Esophagus muscularis mucosa (tissue), 4 donors: ENCODE results near the gene PLD3. TPM values are rescaled to one million over a fixed set of nuclear protein-coding genes. Genes with fewer than 3 reads are reported as not detected.

Experiments used
- DNase-seq: peaks from one replicate; pipeline ENCODE4 v3.0.0-alpha.2; 2017; ENCODE audit errors: extremely low spot score
- H3K27ac ChIP-seq, 4 donors: fragments of 200-600 bp; sonication (generic); replicated peaks in 1 of 4; 1 replicate in 3 of 4; 2 replicates in 1 of 4; pipeline ENCODE4 v1.5.1; 2016 to 2019; ENCODE audit warnings: mild to moderate bottlenecking in 1 of 4
- H3K27me3 ChIP-seq, 4 donors: fragments of 200-600 bp; sonication (generic); one replicate each; pipeline versions ENCODE4 v1.5.1 to v1.6.0; 2016 to 2019
- H3K36me3 ChIP-seq, 4 donors: fragments of 200-600 bp; sonication (generic); one replicate each; pipeline ENCODE4 v1.5.1; 2016 to 2019
- H3K4me1 ChIP-seq, 4 donors: fragments of 200-600 bp; sonication (generic); one replicate each; pipeline ENCODE4 v1.5.1; 2016 to 2019
- H3K4me3 ChIP-seq, 4 donors: fragments of 200-600 bp; sonication (generic); 1 replicate in 2 of 4; 2 replicates in 2 of 4; pipeline ENCODE4 v1.5.1; 2016 to 2019; ENCODE audit warnings: mild to moderate bottlenecking in 4 of 4, moderate library complexity in 1 of 4
- H3K9me3 ChIP-seq, 4 donors: fragments of 200-600 bp; sonication (generic); 1 replicate in 3 of 4; 2 replicates in 1 of 4; pipeline ENCODE4 v1.5.1; 2016 to 2019
- CTCF ChIP-seq, 3 experiments: fragments of 200-600 bp in 2 of 3; fragments of 450-650 bp in 1 of 3; sonication (generic) in 2 of 3; IDR thresholded peaks; one replicate each; pipeline ENCODE4 v1.5.1; 2017 to 2019; ENCODE audit warnings: antibody characterized with exemption in 3 of 3, mild to moderate bottlenecking in 2 of 3, moderate library complexity in 1 of 3
- EP300 ChIP-seq: sonication (generic); formaldehyde crosslinking; IDR thresholded peaks from one replicate; pipeline ENCODE4 v1.6.1; 2017; ENCODE audit warnings: antibody characterized with exemption
- POLR2A ChIP-seq: fragments of 450-650 bp; IDR thresholded peaks from one replicate; pipeline ENCODE4 v1.6.1; 2017; ENCODE audit warnings: antibody characterized with exemption, moderate library complexity, mild to moderate bottlenecking, low read depth
- POLR2AphosphoS5 ChIP-seq, 2 donors: sonication (generic); formaldehyde crosslinking; IDR thresholded peaks; one replicate each; pipeline ENCODE4 v1.6.1; 2017; ENCODE audit warnings: antibody characterized with exemption in 2 of 2
- WGBS: methylation state at CpG from one replicate; pipeline ENCODE4 v1.1.5; 2018; 5-methylcytosine and 5-hydroxymethylcytosine counted together
- intact Hi-C: fragments of 100-400 bp; cut with DNase I; formaldehyde crosslinking; loops from one replicate; pipeline ENCODE4 v1.15.1; 2023
- total RNA-seq, 4 donors: library from RNA; depleted of rRNA; stranded (reverse); fragments of >200 nt; gene quantifications; one replicate each; pipeline versions ENCODE4 v1.1.0 to v1.2.1, GENCODE V29; 2016

The PLD3 gene
- total RNA-seq, 4 donors from 2014 or later: 206 to 280 (median 223) TPM

GRCh38 chr19:40376286-40376862, 27.9 kb downstream of the PLD3 start:
- WGBS: 90% methylated on average over 17 of the region's 17 CpGs
- TF ChIP-seq CTCF (IDR thresholded peaks at IDR 0.05): no peak
- TF ChIP-seq POLR2A: no peak
- no peak for TF ChIP-seq POLR2AphosphoS5 (IDR thresholded peaks at IDR 0.05)
- TF ChIP-seq EP300: no peak
- H3K36me3 ChIP-seq: peaks cover 23 to 98% (median 91%) of the 10 kb centered on the region in 4 donors
- no peaks in the 10 kb centered on the region for H3K9me3 ChIP-seq
- no peak overlapping the region for H3K4me3 ChIP-seq
- no peaks in the 10 kb centered on the region for H3K4me1 ChIP-seq
- intact Hi-C loops: no loop called here
- no peaks in the 10 kb centered on the region for H3K27me3 ChIP-seq
- no peak overlapping the region for H3K27ac ChIP-seq
- DNase-seq: no peak

- 86% methylated on average over 8 of the region's 25 CpGs for WGBS
- H3K36me3 ChIP-seq: peaks cover 20 to 83% (median 76%) of the 10 kb centered on the region in 4 donors
These were observed 29.4 kb downstream of the PLD3 start for GRCh38 chr19:40377876-40378385.

GRCh38 chr19:40378509-40378908, 30.0 kb downstream of the PLD3 start:
- peaks cover 17 to 77% (median 70%) of the 10 kb centered on the region in 4 donors for H3K36me3 ChIP-seq
- WGBS: 100% methylated on average over 2 of the region's 2 CpGs
- no peaks in the 10 kb centered on the region for H3K4me1 ChIP-seq
- H3K27ac ChIP-seq: no peak overlapping the region
- H3K9me3 ChIP-seq: no peaks in the 10 kb centered on the region
- TF ChIP-seq POLR2A (no peak), CTCF (IDR thresholded peaks at IDR 0.05) (no peak), EP300 (no peak), POLR2AphosphoS5 (IDR thresholded peaks at IDR 0.05) (no peak)
- no peak for DNase-seq
- H3K4me3 ChIP-seq: no peak overlapping the region
- intact Hi-C loops: no loop called here
- no peaks in the 10 kb centered on the region for H3K27me3 ChIP-seq

More at GRCh38 chr19:40377876-40378385, 29.4 kb downstream of the PLD3 start:
- Histone ChIP-seq H3K4me1 (no peaks in the 10 kb centered on the region), H3K9me3 (no peaks in the 10 kb centered on the region), H3K4me3 (no peak overlapping the region), H3K27ac (no peak overlapping the region), H3K27me3 (no peaks in the 10 kb centered on the region)
- no peak for DNase-seq
- no peak for TF ChIP-seq EP300
- TF ChIP-seq POLR2AphosphoS5 (IDR thresholded peaks at IDR 0.05): no peak
- no peak for TF ChIP-seq POLR2A
- intact Hi-C loops: no loop called here

- Histone ChIP-seq H3K27me3 (no peaks in the 10 kb centered on the region), H3K36me3 (peaks cover 17 to 66% (median 59%) of the 10 kb centered on the region in 4 donors), H3K9me3 (no peaks in the 10 kb centered on the region), H3K4me3 (no peak overlapping the region), H3K27ac (no peak overlapping the region), H3K4me1 (no peaks in the 10 kb centered on the region)
- DNase-seq: no peak
- 76% methylated on average over 10 of the region's 11 CpGs for WGBS
- TF ChIP-seq POLR2A (no peak), EP300 (no peak), CTCF (IDR thresholded peaks at IDR 0.05) (no peak), POLR2AphosphoS5 (IDR thresholded peaks at IDR 0.05) (no peak)
- intact Hi-C loops: no loop called here
These were observed 31.1 kb downstream of the PLD3 start for GRCh38 chr19:40379446-40380198.
